ENCODE data around the gene DDAH1.

DDAH1 gene

DNA sequence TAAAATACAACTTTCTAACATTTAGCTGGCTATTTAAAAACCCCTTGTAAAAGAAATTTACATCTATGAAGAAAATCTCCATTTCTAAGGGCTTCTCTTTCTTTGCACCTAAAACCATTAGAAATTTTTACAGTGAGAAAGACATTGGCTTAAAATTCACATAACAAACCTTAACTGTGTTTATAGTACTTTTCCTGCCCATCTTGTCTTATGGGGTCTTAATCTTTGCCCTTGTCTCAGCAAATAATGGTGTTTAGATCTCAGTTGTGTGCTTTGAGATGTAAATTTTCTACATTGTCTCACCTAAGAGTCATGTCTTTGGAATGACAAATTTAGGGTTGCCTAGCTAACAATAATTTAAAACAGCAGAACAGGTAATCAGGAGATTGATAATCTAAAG lies 71.5 kb downstream of the DDAH1 start:
- DNase-seq (ENCODE audit: low read depth in 2 of 2) = no peak

- no peak for DNase-seq (ENCODE audit: low read depth in 2 of 2)
These were observed 76.5 kb downstream of the DDAH1 start for GRCh38 chr1:85388416-85388815.

GRCh38 chr1:85387781-85388180 lies 77.2 kb downstream of the DDAH1 start:
- no peak for DNase-seq (ENCODE audit: low read depth in 2 of 2)

- DNase-seq (ENCODE audit: low read depth in 2 of 2) = no peak
These were observed 78.8 kb downstream of the DDAH1 start for GRCh38 chr1:85386068-85386722.

DNA sequence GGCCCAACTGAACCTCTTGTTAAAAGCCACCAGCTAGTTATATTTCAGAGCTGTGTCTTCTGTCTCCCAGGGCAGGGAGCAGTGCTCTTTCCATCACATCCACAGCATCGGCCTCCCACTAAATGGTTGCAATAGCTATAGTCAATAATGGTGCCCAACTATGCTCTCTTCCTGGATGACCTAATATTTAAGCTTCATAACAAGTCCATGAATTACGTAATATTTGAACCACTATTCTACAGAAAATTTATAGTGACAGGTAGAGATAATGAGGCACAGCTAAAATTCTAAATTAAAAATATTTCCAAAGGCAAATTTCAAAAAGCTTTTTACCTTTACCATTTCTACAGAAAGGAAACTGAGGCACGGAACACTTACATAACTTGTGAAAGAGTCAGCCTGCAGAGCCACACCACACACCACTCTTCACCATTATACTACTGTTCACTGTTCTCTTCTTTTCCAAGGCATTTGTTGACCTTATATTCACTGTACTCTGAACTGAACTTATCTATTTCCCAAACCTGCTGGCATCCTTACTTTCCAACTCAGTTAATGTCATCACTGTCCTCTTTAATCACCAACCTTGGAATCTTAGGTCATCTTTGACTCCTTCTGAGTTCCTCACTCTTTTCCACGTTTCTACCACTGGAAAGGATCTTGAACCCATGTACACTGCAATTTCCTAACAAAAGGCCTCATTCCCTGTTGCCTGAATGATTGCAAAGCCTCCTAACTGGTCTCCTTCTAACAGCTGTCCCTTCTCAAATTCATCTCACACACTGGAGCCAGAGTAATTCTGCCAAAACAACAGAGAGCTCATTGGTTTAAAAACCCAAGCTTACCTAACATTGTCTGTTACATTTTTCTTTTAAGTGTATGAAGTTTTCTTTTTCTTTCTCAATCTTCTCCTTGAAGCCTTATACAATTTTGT lies 85.5 kb downstream of the DDAH1 start:
- DNase-seq (ENCODE audit: low read depth in 2 of 2) = no peak

- DNase-seq (ENCODE audit: low read depth in 2 of 2) = no peak
These were observed 86.4 kb downstream of the DDAH1 start for GRCh38 chr1:85378534-85378933.

DNA sequence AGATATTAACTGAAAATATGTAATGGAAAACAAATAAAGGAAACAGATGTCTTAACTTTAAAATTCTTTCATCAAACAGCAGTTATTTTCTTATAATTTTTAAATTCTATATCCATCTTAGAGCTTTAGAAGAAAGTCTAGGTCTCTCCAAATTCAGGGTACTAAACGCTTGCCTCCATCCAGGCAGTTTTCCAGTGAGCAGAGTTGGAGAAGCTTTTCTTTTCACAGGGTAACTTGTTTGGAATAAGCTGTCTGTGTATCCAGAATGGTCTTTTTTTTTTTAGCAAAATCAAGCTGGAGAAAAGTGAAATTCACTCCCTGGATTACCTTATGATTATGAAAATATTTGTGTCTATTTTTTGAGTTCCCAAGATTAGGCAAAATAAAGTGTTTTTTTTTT lies 88.6 kb downstream of the DDAH1 start:
- DNase-seq (ENCODE audit: low read depth in 2 of 2) = no peak

GRCh38 chr1:85375493-85375892 lies 89.5 kb downstream of the DDAH1 start:
- no peak for DNase-seq (ENCODE audit: low read depth in 2 of 2)

- DNase-seq (ENCODE audit: low read depth in 2 of 2) = no peak
These were observed 90.8 kb downstream of the DDAH1 start for GRCh38 chr1:85374160-85374559.

- DNase-seq (ENCODE audit: low read depth in 2 of 2) = no peak
These were observed 91.6 kb downstream of the DDAH1 start for GRCh38 chr1:85373378-85373708.

- no peak for DNase-seq (ENCODE audit: low read depth in 2 of 2)
These were observed 92.1 kb downstream of the DDAH1 start for GRCh38 chr1:85372683-85373377.

- no peak for DNase-seq (ENCODE audit: low read depth in 2 of 2)
These were observed 93.9 kb downstream of the DDAH1 start for GRCh38 chr1:85371021-85371420.

- DNase-seq (ENCODE audit: low read depth in 2 of 2) = no peak
These were observed 96.7 kb downstream of the DDAH1 start for GRCh38 chr1:85368073-85368770.

- no peak for DNase-seq (ENCODE audit: low read depth in 2 of 2)
These were observed 98.4 kb downstream of the DDAH1 start for GRCh38 chr1:85366391-85367170.

DNA sequence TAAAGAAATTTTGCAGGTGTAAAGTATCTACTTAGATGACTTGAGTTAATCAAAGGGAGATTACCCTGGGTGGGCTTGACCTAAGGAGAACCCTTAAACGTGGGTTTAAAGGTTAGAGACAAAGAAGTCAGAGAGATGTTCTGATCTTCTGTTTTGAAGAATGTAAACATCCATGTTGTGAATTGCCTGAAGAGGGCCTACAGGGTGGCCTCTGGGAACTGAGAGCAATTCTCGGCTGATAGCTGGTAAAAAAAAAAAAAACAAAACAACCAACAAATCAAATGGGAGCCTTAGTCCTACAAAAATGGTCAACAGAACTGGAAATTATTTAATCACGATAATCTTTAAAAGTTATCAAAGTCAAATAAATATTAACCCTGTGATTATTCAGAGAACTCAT lies 99.1 kb downstream of the DDAH1 start:
- DNase-seq (ENCODE audit: low read depth in 2 of 2) = no peak

DNA sequence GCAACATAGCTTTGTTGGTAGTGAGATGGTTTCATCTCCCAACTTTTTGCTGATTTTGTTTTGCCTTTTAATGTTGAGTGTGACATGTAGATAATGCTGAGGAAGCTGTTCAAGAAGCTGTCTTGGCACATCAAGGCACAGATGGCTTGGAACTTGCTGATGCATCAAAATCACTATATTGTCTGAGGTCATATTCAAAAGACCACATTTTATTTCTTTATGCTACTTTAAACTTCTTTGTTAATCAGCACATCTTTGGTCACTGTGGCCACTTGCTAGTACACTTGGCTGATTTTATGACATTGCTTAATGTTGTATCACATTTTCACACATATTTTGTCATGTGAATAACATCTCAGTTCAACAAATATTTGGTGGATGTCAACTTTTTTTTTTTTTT lies 101.4 kb downstream of the DDAH1 start:
- DNase-seq (ENCODE audit: low read depth in 2 of 2) = no peak

GRCh38 chr1:85363092-85363491 lies 101.9 kb downstream of the DDAH1 start:
- no peak for DNase-seq (ENCODE audit: low read depth in 2 of 2)

DNA sequence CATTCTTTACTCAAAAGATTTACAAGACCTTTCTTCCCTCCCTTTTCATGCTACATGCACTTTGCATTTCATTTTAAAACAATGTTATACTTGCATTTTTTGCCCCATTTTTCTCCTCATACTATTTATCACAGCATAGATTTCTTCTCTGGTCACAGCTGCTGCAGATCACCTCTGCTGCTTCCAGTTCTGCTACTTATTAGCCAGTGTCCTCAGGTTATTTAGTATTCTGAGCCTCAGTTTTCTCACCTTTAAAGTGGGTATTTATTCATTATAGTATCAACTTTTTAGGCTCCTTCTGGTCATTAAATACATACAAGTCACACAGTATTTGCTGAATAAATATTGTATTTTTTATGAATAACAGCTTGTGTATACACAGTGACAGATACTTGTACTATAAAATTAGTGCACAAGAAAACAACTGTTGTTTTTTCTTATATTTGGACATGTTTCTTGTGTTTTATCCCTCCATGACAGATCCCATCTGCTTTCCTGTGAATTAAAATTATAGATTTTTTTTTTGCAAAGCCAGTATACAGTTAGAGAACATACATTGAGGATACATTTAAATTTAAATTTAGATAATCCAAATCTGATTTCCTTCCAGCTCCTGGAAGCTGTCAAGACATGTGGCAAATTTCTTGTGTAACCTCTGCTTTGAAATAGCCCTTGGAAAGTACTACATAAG lies 103.2 kb downstream of the DDAH1 start:
- DNase-seq (ENCODE audit: low read depth in 2 of 2) = no peak

GRCh38 chr1:85360730-85361493 lies 104.0 kb downstream of the DDAH1 start:
- no peak for DNase-seq (ENCODE audit: low read depth in 2 of 2)
